NK-92 (cell line): ENCODE results near the gene SLC16A11.
"Not testable (repeated sequence)": the region's sequence is repeated elsewhere in the genome, so short reads cannot be mapped to it uniquely, and the experiment has no call there.

Experiments used
- DNase-seq: peaks from one replicate; lab custom pipeline; 2025; ENCODE audit not compliant: unreplicated experiment; lab: John Stamatoyannopoulos, UW

Gene SLC16A11

DNA sequence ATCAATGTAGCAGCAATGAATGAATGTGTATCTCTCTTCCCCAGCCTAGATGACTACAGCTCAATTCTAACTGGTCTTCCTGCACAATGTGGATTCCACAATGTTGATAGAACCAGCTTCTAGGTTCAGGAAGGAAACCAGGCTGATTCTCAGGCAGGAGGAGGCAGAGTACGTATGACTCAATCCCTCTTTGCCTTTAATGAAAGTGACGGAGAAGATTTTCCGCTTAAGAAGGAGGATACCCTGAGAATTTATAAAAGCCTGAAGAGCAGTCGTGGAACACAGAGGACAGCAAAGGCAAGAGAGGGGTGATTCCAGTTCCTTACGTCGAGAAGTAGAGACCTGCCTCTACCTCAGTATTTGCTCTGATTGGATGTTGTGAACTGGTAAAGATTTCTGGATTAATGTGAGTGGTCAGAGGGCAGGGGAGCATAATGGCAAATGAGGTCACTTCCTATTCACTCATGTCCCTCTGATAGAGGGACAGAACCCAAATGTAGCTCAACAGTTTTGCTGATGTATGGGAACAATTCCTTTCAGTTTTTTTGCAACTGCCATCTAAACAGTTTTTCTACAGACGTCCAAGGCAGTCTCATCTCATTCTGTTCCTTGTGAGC lies 15.0 kb upstream of the SLC16A11 start:
- no peak for DNase-seq

DNA sequence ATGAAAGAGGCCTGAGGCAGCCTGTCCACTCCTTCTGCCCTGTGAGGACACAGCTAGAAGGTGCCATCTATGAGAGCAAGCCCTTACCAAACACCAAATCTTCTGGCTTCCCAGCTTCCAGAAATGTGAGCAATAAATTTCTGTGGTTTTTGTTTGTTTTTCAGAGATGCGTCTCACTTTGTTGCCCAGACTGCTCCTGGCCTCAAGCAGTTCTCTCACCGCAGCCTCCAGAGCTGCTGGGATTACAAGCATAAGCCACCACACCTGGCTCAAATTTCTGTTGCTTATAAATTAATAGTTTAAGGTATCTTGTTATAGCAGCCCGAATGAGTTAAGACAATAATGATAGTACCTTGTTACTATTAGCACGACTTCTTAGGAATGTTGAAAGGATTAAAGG lies 12.5 kb upstream of the SLC16A11 start:
- no peak for DNase-seq

- DNase-seq, result not testable (repeated sequence)
These were observed 6.7 kb upstream of the SLC16A11 start for GRCh38 chr17:7050583-7050982.

DNA sequence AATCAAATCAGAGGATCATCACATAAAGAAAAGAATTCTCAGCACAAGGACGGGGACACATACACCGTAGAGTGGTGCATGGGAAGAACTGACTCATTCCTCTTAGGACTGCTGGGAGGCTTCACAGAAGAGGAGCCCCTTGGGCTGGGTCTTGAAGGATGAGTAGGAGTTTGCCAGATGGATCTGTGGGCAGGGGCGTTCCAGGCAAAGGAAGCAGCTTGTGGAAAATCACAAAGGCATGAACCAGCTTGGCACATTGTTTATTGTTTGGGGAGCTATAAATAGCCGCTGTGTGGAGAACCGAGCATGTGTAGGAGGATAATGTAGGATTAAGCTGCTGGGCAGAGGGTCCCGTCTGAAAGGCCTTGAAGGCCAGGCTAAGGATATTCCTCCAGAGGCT lies 5.1 kb upstream of the SLC16A11 start:
- DNase-seq, result no peak

DNA sequence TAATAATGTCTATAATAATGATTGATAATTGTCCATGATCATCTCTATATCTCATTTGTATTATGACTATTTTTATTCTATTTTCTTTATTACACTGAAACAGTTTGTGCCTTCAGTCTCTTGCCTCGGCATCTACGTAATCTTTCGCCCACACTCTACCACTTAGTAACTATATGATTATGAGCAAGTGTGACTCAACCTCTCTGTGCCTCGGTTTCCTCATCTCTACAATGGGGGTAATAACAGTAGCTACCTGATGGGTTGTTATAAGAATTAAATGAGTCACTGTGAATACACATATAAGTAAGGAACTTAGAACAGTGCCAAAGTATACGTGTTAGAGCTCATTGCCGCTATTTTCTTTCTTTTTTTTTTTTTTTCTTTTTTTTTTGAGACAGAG lies 3.7 kb upstream of the SLC16A11 start:
- DNase-seq, result no peak

DNA sequence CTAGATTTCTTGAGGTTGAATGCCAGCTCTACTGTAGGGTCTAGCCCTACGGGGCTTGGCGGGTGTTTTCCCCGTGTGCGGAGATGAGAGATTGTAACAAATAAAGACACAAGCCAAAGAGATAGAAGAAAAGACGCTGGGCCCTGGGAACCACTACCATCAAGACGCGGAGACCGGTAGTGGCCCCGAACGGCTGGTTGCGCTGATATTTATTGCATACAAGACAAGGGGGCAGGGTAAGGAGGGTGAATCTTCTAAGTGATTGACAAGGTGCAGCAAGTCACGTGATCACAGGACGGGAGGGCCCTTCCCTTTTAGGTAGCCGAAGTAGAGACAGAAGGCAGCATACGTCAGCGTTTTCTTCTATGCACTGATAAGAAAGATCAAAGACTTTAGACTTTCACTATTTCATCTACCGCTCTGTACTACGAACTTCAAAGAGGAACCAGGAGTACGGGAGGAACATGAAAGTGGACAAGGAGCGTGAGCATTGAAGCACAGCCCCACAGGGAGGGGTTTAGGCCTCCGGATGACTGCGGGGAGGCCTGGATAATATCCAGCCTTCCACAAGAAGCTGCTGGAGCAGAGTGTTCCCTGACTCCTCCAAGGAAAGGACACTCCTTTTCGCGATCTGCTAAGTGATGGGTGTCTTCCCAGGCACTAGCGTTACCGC lies 3.0 kb upstream of the SLC16A11 start:
- not testable (repeated sequence) for DNase-seq

GRCh38 chr17:7046127-7046724 lies 2.3 kb upstream of the SLC16A11 start:
- DNase-seq, result no peak

- DNase-seq, result no peak
These were observed 1.7 kb upstream of the SLC16A11 start for GRCh38 chr17:7045492-7046126.

- DNase-seq, result no peak
These were observed 753 bp downstream of the SLC16A11 start for GRCh38 chr17:7043182-7043496.

GRCh38 chr17:7042501-7043181 lies 1.3 kb downstream of the SLC16A11 start:
- DNase-seq, result no peak

- DNase-seq, result no peak
These were observed 2.0 kb downstream of the SLC16A11 start for GRCh38 chr17:7041607-7042500.

DNA sequence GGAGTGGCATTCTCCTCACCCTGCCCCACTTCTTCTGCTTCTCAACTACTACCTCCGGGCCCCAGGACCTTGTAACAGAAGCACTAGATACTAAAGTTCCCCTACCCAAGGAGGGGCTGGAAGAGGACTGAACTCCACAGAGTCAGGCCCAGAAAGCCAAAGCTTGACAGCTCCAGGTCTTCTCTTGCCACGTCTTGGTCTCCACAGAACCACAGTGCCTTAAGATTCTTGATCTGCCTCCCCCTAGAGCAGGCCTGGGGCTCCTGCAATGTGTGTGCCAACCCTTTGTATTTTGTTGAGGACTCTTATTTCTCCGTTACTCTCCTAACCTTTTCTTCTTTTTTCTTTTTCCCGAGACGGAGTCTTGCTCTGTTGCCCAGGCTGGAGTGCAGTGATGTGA lies 4.1 kb downstream of the SLC16A11 start:
- DNase-seq, result no peak

- no peak for DNase-seq
These were observed 5.6 kb downstream of the SLC16A11 start for GRCh38 chr17:7038025-7038862.

DNA sequence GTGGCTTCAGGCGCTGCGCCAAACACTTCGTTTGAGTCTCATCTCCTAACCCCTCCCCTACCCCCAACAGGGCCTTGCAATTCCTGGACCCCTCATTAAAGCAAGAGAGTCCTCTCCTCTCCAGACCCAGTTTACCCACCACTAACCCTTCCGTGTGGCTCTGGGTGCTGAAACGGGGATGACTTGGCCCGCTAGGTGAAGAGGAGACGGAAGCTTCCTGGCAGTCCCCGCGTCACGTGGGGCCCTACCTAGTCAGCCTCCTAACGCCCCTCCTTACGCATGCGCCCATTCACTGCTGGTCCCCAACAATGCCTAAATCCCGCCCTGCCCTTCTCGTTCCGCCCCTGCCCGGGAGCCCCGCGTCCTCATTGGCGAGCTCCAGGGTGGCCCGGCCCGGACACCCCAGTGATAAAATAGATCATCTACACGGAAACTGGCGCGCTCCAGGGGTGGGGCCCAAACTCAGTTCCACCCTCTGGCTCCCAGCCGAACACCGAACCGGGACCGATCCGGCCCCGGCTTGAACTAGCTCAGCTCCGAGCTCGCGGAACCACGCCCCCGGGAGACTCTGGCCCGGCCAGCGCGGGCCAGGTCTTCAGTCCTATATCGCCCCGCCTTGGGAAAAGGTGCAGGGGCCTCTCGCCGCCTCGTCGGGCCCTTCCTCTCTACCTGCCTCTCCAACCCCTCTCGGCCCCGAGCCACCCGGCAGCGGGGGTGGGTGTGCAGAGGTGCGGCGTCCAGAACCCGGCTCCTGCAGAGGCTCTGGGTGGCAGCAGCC lies 8.1 kb downstream of the SLC16A11 start, which contains the start of gene SLC16A13:
TSS of gene SLC16A13 (plus strand) at position 425 of the 778 bp plus-strand sequence. CDS start 368 bp downstream, outside the sequence.
- DNase-seq, result peak; percentile 90

GRCh38 chr17:7034955-7035590 lies 8.8 kb downstream of the SLC16A11 start:
- no peak for DNase-seq

DNA sequence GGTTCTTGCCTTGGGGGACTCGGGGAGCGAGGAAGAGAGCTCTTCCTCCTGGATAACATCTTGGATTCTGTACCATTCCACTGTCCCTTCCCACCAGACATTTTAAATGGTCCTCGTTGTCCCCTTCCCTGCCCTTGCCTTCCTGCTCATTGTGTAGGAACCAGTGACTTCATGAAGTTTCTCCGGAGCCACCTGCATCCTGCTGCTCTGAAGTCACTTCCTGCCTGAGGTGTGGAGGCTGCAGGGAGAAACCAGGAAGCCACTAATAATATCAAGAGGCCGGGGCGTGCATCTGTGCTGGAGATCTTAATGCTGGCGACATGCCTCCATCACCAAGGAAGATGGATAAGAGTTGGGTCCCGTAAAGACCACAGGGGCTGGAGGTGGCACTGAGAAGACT lies 14.2 kb downstream of the SLC16A11 start:
- DNase-seq, result no peak

DNA sequence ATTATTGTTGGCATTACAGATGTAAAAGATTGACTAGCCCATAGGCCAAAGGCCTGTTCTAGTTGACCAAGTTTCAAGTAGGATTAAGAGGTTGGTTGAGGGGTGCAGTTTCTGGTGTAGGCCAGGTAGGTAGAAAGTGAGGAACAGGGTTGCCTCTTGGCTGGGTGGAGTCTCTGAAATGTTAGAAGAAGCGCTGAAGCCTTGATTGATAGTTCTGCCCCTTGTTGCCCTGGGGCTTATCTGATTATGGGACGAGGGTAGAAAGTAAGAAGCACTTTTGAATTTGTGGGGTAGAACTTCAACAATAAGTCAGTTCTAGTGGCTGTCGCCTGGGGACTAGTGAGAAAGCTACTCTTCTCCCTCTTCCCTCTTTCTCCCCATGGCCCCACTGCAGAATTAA lies 14.8 kb downstream of the SLC16A11 start:
- DNase-seq, result no peak

DNA sequence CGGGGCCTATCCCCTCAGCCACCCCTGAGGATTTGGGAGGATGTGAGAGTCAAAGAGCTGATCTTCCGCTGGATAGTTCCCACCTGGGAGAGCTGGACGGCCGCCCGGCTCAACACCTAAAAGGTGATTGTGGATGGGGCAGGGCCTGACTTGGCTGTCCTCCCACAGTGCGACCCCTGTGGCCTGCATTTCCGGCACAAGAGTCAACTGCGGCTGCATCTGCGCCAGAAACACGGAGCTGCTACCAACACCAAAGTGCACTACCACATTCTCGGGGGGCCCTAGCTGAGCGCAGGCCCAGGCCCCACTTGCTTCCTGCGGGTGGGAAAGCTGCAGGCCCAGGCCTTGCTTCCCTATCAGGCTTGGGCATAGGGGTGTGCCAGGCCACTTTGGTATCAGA lies 16.6 kb downstream of the SLC16A11 start:
- DNase-seq, result no peak
